Coronary artery (tissue), 2 donors: ENCODE results near the gene IL17RA.
A peak's percentile ranks its signal among the peaks of the same experiment; 100 is the strongest.

ENCODE experiments used
- DNase-seq: peaks from one replicate; pipeline ENCODE4 v3.0.0-alpha.2; 2017; ENCODE audit warnings: low spot score
- H3K27ac ChIP-seq, 2 donors: fragments of 200-600 bp; sonication (generic); one replicate each; pipeline ENCODE4 v1.5.1; 2016 to 2019
- H3K4me3 ChIP-seq: fragments of 200-600 bp; sonication (generic); 2 replicates; pipeline ENCODE4 v1.5.1; 2016; ENCODE audit warnings: mild to moderate bottlenecking, moderate library complexity
- TF ChIP-seq, protein P1 (sequence below): fragments of 200-600 bp; sonication (generic); IDR thresholded peaks from one replicate; pipeline ENCODE4 v1.5.1; 2019; ENCODE audit warnings: antibody characterized with exemption

The IL17RA gene

GRCh38 chr22:17152971-17153370 lies 68.2 kb downstream of the IL17RA start:
- no peak overlapping the region for H3K4me3 ChIP-seq
- H3K27ac ChIP-seq: no peak overlapping the region
- TF ChIP-seq, protein P1, sequence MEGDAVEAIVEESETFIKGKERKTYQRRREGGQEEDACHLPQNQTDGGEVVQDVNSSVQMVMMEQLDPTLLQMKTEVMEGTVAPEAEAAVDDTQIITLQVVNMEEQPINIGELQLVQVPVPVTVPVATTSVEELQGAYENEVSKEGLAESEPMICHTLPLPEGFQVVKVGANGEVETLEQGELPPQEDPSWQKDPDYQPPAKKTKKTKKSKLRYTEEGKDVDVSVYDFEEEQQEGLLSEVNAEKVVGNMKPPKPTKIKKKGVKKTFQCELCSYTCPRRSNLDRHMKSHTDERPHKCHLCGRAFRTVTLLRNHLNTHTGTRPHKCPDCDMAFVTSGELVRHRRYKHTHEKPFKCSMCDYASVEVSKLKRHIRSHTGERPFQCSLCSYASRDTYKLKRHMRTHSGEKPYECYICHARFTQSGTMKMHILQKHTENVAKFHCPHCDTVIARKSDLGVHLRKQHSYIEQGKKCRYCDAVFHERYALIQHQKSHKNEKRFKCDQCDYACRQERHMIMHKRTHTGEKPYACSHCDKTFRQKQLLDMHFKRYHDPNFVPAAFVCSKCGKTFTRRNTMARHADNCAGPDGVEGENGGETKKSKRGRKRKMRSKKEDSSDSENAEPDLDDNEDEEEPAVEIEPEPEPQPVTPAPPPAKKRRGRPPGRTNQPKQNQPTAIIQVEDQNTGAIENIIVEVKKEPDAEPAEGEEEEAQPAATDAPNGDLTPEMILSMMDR: no peak
- no peak for DNase-seq

GRCh38 chr22:17155941-17156340 lies 71.1 kb downstream of the IL17RA start:
- TF ChIP-seq, protein P1: no peak
- H3K27ac ChIP-seq: no peak overlapping the region
- H3K4me3 ChIP-seq: no peak overlapping the region
- DNase-seq: no peak

DNA sequence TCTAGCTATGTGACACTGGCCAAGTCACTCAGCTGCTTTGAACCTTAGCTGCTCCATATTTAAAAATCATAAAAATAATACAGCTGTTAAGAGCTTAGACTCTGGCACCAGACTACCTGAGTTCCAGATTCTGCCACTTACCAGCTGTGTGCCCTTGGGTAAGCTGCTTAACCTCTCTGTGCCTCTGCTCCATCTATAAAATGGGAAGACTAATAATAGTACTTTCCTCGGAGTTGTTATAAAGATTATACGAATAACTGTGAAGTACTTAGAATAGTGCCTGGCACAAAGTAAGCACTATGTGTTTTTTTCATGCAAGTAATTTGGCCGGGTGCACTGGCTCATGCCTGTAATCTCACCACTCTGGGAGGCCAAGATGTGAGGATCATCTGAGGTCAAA lies 72.9 kb downstream of the IL17RA start:
- TF ChIP-seq, protein P1: no peak
- H3K4me3 ChIP-seq: peak overlapping the region; percentile 78
- no peak for DNase-seq
- peak overlapping the region in 1 of 2 donors; percentile 96 for H3K27ac ChIP-seq

DNA sequence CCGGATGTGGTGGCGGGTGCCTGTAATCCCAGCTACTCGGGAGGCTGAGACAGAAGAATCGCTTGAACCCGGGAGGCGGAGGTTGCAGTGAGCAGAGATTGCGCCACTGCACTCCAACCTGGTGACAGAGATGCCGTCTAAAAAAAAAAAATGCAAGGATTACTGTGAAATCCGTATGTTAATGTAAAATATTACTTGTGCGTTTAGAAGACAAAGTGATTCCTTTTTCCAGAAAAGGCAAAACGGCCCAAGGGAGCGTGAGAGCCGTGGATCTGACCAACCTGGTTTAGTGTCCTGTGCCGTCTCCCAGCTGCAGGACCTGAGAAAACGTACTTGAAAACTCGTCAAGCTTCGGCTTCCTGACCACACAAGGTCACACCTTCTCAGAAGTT lies 73.4 kb downstream of the IL17RA start:
- Histone ChIP-seq H3K4me3 (peak overlapping the region; percentile 78), H3K27ac (peak overlapping the region; percentile 64 to 96)
- DNase-seq: no peak
- TF ChIP-seq, protein P1: no peak

DNA sequence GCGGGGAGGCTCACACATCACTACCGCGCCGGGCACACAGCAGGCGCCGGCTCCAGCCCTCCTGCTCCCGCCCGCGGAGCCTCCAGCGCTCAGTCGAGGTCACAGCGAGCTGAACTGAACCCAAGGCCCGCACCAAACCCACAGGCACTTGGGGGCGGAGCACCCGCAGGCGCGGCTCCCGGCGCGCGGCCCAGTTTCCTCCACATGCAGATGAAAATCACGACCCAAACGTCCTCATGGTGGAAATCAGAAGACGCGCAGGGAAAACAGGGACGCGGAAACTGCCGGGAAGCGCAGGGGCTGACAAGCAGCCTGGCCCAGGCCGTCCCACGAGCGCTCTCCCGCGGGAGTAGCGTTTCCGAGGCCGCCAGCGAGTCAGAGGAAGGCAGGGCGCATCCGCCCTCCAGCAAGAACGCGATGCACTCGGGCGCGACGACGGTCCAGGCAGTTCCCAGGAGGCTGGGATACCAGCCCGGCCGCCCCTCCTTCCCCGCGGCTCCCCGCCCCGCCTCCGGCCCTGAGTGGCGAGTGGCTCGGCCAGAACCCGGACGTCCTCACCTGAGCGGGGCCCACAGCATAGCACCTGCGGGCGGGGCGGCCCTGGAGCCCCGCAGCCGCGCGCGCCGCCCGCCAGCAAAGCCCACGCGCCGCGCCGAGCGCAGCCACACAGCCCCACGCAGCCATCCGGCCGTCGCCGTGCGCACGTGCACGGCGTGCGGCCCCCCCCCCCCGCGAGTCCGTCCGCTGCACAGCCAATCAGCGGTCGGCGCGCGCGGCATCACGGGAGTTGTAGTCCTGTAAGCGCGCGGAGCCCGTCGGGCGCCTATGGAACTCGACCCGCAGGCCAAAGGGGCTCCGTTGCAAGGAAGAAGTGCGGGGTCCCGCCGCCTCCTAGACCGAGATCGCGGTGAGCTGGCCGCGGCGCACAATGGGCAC lies 74.0 kb downstream of the IL17RA start, which contains the start of gene HDHD5:
Gene HDHD5 (minus strand): TSS at position 710 of the 936 bp plus-strand sequence. CDS start 26 bp downstream, at position 684.
- Histone ChIP-seq H3K27ac (peak within 1 kb of the TSS; percentile 64 to 96), H3K4me3 (peak within 1 kb of the TSS; percentile 78)
- DNase-seq: peak; percentile 91
- TF ChIP-seq, protein P1: no peak

DNA sequence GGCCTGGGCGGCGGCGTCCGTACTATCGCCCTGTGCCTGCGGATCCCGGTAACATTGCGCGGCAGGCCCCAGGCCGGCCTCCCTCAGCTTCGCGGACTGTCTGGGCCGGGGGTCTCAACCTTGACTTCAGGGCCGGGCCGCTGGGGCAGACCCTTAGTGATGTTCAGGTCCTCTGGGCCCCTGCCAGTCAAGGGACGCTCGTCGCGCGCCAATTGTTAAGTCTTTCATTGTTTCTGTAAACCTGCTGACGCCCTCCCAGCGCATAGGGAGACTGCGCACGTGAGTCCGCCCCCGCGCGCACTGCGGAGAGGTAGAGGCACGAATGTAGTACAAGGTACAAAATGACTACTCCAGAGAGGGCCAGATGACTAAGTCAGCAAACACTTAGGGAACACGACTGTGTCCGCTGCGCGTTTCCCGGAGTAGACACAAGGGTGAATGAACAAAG lies 74.7 kb downstream of the IL17RA start:
- DNase-seq: peak; percentile 79

More for the DNA sequence above, 74.7 kb downstream of the IL17RA start:
- TF ChIP-seq, protein P1: no peak
- Histone ChIP-seq H3K27ac (peak overlapping the region; percentile 64 to 96), H3K4me3 (peak overlapping the region; percentile 78)
